Neural cell (in vitro differentiated cells): Measurements from ENCODE around the gene AGA. TPM values are rescaled to one million over a fixed set of nuclear protein-coding genes. Genes with fewer than 3 reads are reported as not detected.
A peak's percentile ranks its signal among the peaks of the same experiment; 100 is the strongest.

ENCODE experiments used
- H2AFZ ChIP-seq: fragments of 200-600, 300-800 bp; sonication (generic), shearing (Covaris generic); 2 replicates; pipeline ENCODE4 v1.6.0; 2014; ENCODE audit warnings: low read depth, mild to moderate bottlenecking, antibody characterized with exemption, low read length, moderate library complexity
- H3F3A ChIP-seq: fragments of 200-600 bp; shearing (Covaris generic); 2 replicates; pipeline ENCODE4 v1.6.1; 2016; ENCODE audit warnings: mild to moderate bottlenecking, moderate library complexity, mixed read lengths, antibody characterized with exemption, low read length; ENCODE audit not compliant: insufficient read depth, poor library complexity, severe bottlenecking
- H3K27ac ChIP-seq: fragments of 200-600, 300-800 bp; sonication (generic), shearing (Covaris generic); 2 replicates; pipeline ENCODE4 v1.5.1; 2014; ENCODE audit warnings: mild to moderate bottlenecking, low read length, moderate library complexity
- H3K27me3 ChIP-seq: fragments of 300-800, 200-600 bp; sonication (generic), shearing (Covaris generic); 2 replicates; pipeline ENCODE4 v1.6.0; 2014; ENCODE audit warnings: mild to moderate bottlenecking, low read depth, low read length, moderate library complexity; ENCODE audit not compliant: insufficient read depth
- H3K36me3 ChIP-seq: fragments of 300-800, 200-600 bp; sonication (generic), shearing (Covaris generic); 2 replicates; pipeline ENCODE4 v1.5.1; 2014; ENCODE audit warnings: mild to moderate bottlenecking, antibody characterized with exemption, low read length, moderate library complexity; ENCODE audit not compliant: insufficient read depth
- H3K4me2 ChIP-seq: fragments of 300-800, 200-600 bp; sonication (generic), shearing (Covaris generic); 2 replicates; pipeline ENCODE4 v1.6.0; 2014; ENCODE audit warnings: mild to moderate bottlenecking, low read length
- H3K4me3 ChIP-seq: fragments of 300-800, 200-600 bp; sonication (generic), shearing (Covaris generic); 2 replicates; pipeline ENCODE4 v1.5.1; 2014; ENCODE audit warnings: mild to moderate bottlenecking, low read length, moderate library complexity
- H3K79me2 ChIP-seq: fragments of 200-600 bp; shearing (Covaris generic); replicated peaks from 2 replicates; pipeline ENCODE4 v1.6.0; 2014; ENCODE audit warnings: mild to moderate bottlenecking, low read length, moderate library complexity; ENCODE audit not compliant: insufficient read depth
- H3K9ac ChIP-seq: fragments of 300-800, 200-600 bp; sonication (generic), shearing (Covaris generic); 2 replicates; pipeline ENCODE4 v1.6.1; 2016; ENCODE audit warnings: mild to moderate bottlenecking, low read length, mixed read lengths
- H3K9me2 ChIP-seq: fragments of 200-600 bp; shearing (Covaris generic); 2 replicates; pipeline ENCODE4 v1.6.1; 2016; ENCODE audit warnings: mild to moderate bottlenecking, low read length, mixed read lengths; ENCODE audit not compliant: insufficient read depth
- H3K9me3 ChIP-seq: fragments of 200-600, 300-800 bp; sonication (generic), shearing (Covaris generic); 2 replicates; pipeline ENCODE4 v1.6.1; 2016; ENCODE audit warnings: mild to moderate bottlenecking, mixed run types, low read length, moderate library complexity, mixed read lengths
- H4K20me1 ChIP-seq: fragments of 200-600 bp; shearing (Covaris generic); 2 replicates; pipeline ENCODE4 v1.6.1; 2016; ENCODE audit warnings: mild to moderate bottlenecking, mixed run types; ENCODE audit not compliant: insufficient read depth
- CTCF ChIP-seq: fragments of 450-650 bp; IDR thresholded peaks from 2 replicates; pipeline ENCODE4 v1.5.1; 2014; ENCODE audit warnings: antibody characterized with exemption, mild to moderate bottlenecking, moderate library complexity; ENCODE audit not compliant: poor library complexity, severe bottlenecking
- EP300 ChIP-seq: fragments of 450-650 bp; conservative IDR thresholded peaks from 2 replicates; pipeline ENCODE4 v1.6.1; 2014; ENCODE audit warnings: antibody characterized with exemption, mild to moderate bottlenecking, moderate library complexity; ENCODE audit not compliant: poor library complexity, severe bottlenecking
- EZH2 ChIP-seq: fragments of 200-600, 300-800 bp; shearing (Covaris generic), sonication (generic); IDR thresholded peaks from 2 replicates; pipeline ENCODE4 v1.6.1; 2014; ENCODE audit warnings: antibody characterized with exemption, low read length, borderline replicate concordance, mild to moderate bottlenecking; ENCODE audit not compliant: insufficient read depth, poor library complexity, severe bottlenecking
- MXI1 ChIP-seq: fragments of 450-650 bp; conservative IDR thresholded peaks from 2 replicates; pipeline ENCODE4 v1.6.1; 2014; ENCODE audit warnings: antibody characterized with exemption, mild to moderate bottlenecking; ENCODE audit not compliant: poor library complexity, severe bottlenecking
- POLR2AphosphoS5 ChIP-seq: IDR thresholded peaks from 2 replicates; pipeline ENCODE4 v1.6.1; 2012
- RAD21 ChIP-seq: fragments of 450-650 bp; conservative IDR thresholded peaks from 2 replicates; pipeline ENCODE4 v1.6.1; 2014; ENCODE audit warnings: antibody characterized with exemption, mild to moderate bottlenecking, moderate library complexity
- SMC3 ChIP-seq: fragments of 450-650 bp; conservative IDR thresholded peaks from 2 replicates; pipeline ENCODE4 v1.6.1; 2014; ENCODE audit warnings: antibody characterized with exemption, mild to moderate bottlenecking, moderate library complexity; ENCODE audit not compliant: poor library complexity
- TAF1 ChIP-seq: IDR thresholded peaks from 2 replicates; pipeline ENCODE4 v1.6.1; 2012; ENCODE audit warnings: low read depth
- polyA plus RNA-seq: library from polyadenylated mRNA; depleted of rRNA; stranded (reverse); fragments of >200 nt; gene quantifications from 2 replicates; pipeline ENCODE4 v1.2.3, GENCODE V29; 2014
- TF ChIP-seq, protein P1 (sequence below): IDR thresholded peaks from 2 replicates; pipeline ENCODE4 v1.6.1; 2012; ENCODE audit warnings: borderline replicate concordance

Gene AGA
- polyA plus RNA-seq, 1 donor from 2014 or later = 3.1 TPM

GRCh38 chr4:177386278-177386815 is 55.9 kb downstream of the AGA start:
- Histone ChIP-seq H3K9ac (no peak overlapping the region), H3K79me2 (no peaks in the 10 kb centered on the region), H4K20me1 (no peaks in the 10 kb centered on the region), H3K36me3 (no peaks in the 10 kb centered on the region), H3K9me2 (no peaks in the 10 kb centered on the region), H3K27ac (no peak overlapping the region), H2AFZ (no peak overlapping the region), H3K4me3 (no peak overlapping the region), H3F3A (no peaks in the 10 kb centered on the region), H3K9me3 (no peaks in the 10 kb centered on the region), H3K4me2 (no peak overlapping the region), H3K27me3 (no peaks in the 10 kb centered on the region)
- TF ChIP-seq RAD21 (no peak), CTCF (no peak), SMC3 (no peak), TAF1 (no peak), MXI1 (no peak), POLR2AphosphoS5 (no peak), EZH2 (no peak), EP300 (no peak)
- TF ChIP-seq, protein P1, sequence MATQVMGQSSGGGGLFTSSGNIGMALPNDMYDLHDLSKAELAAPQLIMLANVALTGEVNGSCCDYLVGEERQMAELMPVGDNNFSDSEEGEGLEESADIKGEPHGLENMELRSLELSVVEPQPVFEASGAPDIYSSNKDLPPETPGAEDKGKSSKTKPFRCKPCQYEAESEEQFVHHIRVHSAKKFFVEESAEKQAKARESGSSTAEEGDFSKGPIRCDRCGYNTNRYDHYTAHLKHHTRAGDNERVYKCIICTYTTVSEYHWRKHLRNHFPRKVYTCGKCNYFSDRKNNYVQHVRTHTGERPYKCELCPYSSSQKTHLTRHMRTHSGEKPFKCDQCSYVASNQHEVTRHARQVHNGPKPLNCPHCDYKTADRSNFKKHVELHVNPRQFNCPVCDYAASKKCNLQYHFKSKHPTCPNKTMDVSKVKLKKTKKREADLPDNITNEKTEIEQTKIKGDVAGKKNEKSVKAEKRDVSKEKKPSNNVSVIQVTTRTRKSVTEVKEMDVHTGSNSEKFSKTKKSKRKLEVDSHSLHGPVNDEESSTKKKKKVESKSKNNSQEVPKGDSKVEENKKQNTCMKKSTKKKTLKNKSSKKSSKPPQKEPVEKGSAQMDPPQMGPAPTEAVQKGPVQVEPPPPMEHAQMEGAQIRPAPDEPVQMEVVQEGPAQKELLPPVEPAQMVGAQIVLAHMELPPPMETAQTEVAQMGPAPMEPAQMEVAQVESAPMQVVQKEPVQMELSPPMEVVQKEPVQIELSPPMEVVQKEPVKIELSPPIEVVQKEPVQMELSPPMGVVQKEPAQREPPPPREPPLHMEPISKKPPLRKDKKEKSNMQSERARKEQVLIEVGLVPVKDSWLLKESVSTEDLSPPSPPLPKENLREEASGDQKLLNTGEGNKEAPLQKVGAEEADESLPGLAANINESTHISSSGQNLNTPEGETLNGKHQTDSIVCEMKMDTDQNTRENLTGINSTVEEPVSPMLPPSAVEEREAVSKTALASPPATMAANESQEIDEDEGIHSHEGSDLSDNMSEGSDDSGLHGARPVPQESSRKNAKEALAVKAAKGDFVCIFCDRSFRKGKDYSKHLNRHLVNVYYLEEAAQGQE = no peak

- no peaks in the 10 kb centered on the region for H4K20me1 ChIP-seq
- H3F3A ChIP-seq = no peaks in the 10 kb centered on the region
- no peak overlapping the region for H3K27ac ChIP-seq
- H3K4me3 ChIP-seq = no peak overlapping the region
- H3K4me2 ChIP-seq = no peak overlapping the region
- no peaks in the 10 kb centered on the region for H3K79me2 ChIP-seq
- no peak overlapping the region for H3K9ac ChIP-seq
- H3K27me3 ChIP-seq = no peaks in the 10 kb centered on the region
- H3K9me2 ChIP-seq = no peaks in the 10 kb centered on the region
- H3K36me3 ChIP-seq = no peaks in the 10 kb centered on the region
- TF ChIP-seq EP300 (peak; percentile 38), EZH2 (no peak)
- H3K9me3 ChIP-seq = no peaks in the 10 kb centered on the region
- H2AFZ ChIP-seq = no peak overlapping the region
These were observed 56.5 kb downstream of the AGA start for GRCh38 chr4:177385576-177386277.
